GM21723 (cell line): Measurements from ENCODE around the gene RUNX2.

Experiments used
- ATAC-seq: cut with Tn5 transposase; IDR thresholded peaks from one replicate; pipeline ENCODE4 v1.9.1; 2021; ENCODE audit warnings: mild to moderate bottlenecking, moderate library complexity; ENCODE audit not compliant: unreplicated experiment

The RUNX2 gene

DNA sequence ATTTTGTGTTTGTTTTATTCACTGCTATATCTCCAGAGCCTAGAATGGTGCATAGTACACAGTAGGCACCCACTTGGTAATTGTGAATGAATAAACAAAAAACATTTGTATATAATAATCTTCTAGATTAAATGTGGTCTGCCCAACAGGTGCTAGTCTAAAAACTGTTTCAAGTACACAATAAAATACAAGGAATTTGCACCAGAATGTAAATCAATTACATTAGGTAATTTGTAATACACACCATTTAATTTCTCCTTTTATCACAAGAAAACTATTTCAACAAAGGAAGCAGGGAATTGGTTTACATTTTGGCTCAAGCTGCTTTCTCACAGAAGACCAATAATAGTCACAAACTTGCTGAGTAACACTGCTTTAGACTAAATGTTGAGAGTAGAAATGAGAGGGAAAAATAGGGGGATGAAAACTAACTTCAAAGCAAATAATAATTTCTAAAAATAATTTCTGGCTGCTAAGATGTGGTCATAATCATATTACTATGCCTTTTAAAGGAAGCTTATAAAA is 22.1 kb downstream of the RUNX2 start:
- no peak for ATAC-seq

DNA sequence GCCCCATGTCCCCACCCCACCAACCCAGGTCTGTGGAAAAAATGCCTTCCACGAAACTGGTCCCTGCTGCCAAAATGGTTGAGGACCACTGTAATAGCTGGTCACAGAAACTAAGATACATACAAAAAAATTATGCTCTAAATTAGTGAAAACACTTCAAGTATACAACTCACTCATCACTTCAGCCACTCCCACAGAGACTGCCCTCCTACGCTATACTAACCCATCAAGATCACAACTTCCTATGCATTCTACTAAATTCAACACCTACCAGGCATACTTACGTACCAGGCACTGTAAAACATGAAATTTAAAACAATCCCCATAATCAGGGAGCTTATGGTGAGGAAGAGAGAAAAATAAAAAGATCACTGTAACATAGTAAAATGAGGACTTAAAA is 22.9 kb downstream of the RUNX2 start:
- no peak for ATAC-seq

DNA sequence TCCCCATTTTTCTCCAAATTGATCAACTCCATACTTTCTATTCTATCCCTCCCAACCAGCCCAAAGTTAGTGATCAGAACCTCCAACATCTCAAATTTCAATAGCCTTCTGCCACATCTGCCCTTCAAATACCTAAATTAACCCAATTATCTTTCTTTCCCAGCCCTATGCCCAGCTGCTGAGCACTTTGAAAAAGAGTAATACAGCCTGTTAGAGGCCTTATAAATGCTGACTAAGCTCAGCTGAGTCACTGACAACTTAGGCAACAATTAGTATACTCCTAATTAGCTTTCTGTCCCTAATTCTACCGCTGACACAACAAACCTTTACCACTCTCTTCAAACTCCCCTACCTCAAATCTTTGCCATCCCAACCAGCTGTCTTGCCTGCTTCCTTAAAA is 23.5 kb downstream of the RUNX2 start:
- no peak for ATAC-seq

DNA sequence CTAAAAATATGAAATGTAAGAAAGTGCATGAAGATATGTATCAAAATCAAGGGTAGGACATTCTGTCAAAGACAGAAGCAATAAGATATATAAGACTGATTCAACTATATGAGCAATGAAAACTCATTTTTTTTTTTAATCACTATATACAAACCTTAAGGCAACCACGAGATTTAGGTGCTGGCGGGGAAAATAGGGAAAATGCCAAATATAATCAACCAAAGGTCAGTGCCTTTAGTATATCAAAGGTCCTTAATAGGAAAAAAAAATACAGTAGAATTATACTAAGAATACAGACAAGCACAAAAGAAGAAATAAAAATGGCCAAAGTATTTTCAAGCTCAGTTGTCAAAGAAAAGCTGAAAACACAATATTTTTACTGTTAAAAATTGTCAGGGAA is 25.5 kb downstream of the RUNX2 start:
- ATAC-seq, result no peak

- ATAC-seq, result no peak
Measured at GRCh38 chr6:45364466-45364865, 36.3 kb downstream of the RUNX2 start.

DNA sequence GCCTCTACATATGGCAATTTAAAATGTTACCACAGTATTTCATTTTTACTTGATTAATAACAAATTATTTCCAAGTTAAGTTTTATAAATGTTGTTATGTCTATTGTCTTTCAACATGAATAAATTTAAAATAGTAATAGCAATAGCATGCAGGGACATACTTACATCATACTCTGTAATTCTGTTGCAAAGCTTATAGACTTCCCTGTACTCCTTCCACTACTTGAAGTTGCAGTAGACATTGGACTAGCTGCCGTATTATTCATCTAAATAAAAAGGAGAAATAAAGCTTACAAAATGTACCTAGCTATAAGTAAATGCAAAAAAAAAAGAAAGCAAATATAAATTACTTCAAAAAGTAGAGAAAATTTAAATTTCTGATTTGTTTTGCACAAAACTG is 36.9 kb downstream of the RUNX2 start:
- ATAC-seq, result no peak

DNA sequence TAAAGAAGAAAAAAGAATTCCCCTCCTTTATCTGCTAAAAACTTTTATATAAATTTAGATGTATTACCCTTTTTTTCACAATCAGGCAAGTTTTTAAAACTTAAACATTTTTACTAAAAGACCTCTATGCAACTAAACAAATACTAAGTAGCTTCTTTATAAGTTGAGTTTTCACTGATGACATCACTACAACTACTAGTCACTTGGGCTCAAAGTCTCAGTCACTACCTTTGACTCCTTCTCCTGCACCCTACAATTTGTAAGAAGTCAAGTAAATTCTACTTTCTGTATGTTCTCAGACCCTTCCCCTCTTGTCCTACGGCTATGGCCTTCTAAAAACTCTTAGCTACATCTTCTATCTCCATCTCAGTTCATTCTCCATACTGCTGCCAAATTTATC is 38.4 kb downstream of the RUNX2 start:
- no peak for ATAC-seq

DNA sequence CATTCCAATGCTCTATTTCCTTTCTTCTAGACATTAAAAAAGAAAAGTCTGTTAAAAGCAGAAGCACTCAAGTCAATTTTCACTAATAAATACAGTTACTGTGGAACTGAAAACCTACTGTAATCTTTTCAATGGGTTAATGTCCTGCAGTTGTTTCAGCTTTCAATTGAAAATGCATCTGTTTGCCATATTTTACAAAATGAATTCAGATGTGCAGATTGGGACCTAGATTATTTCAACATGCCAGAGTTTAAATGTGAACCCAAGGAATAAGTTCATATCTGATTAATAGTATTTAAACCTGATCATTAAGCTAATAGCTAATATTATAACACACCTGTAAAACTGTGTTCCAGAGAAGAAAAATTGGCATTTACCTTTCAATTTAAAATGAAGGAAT is 39.9 kb downstream of the RUNX2 start:
- no peak for ATAC-seq

DNA sequence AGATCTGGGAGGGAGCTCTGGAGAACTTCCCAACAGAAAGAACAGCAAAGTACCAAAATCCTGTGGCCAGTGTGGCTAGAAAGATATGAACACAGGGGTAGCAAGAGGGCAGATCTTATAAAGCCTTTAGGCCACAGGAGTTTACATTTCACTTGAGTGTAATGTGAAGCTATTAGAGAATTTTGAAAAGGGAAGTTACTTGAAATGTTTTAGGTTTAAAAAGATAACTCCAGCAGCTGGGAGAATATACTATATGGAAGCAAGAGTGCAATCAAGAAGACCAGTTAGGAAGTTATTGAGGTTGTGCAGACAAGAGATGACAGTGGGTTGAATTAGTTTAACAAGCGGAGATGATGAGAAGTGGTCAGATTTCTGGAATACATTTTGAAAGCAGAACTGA is 41.7 kb downstream of the RUNX2 start:
- ATAC-seq, result no peak

- no peak for ATAC-seq
Measured at GRCh38 chr6:45371924-45372573, 43.9 kb downstream of the RUNX2 start.

GRCh38 chr6:45375449-45375848 is 47.3 kb downstream of the RUNX2 start:
- no peak for ATAC-seq

DNA sequence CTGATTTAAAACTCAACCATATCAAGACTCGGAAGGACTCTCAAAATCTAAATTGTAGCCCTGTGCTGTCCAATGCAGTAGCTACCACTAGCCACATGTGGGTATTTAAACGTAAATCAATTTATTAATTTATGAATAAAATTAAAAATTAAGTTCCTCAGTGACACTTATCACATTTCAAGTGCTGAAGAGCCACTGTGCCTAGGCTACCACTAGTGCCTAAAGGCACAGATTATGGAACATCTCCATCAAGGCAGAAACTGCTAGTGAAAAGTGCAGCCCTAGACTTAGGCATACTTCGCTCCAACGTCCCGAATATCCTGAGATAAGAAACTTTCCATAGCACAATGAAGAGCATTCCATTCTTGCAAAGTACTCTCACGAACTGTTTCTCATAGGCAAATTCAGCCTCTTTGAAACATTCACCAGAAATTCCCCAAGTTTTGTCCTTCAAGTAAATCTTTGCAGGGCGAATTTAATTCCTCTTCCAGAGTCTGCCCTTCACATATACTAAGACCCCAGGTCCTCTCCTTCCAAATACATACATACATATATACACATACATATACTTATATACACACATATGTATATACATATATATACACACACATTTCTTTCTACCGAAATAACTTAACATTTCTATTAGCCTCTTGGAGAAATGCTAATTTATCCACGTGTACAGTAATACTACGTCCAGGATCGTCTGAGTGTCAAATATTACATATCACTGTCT is 48.3 kb downstream of the RUNX2 start:
- no peak for ATAC-seq

DNA sequence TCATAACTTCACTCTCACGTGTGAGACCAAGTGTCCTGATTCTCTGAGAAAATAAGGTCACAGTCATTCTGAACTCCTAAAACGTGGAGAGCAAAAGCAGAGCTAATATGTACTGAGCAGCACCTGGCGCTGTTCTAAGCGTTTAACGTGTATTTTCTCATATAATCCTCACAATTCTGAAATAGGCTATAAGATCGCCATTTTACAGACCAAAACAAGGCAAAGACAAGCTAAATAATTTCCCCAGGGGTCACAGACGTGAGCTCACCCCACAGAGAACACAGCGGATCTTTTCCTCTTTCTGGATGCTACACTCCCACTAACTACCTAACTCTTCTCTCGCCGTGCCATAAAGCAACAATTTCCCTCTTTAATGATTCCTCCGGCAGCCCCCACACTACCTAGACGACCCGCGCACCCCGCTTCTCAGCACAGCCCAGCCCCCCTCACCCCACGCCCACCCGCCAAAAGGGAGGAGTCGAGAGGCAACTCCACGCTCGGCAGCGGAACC is 49.0 kb downstream of the RUNX2 start:
- ATAC-seq, result peak; percentile 9

DNA sequence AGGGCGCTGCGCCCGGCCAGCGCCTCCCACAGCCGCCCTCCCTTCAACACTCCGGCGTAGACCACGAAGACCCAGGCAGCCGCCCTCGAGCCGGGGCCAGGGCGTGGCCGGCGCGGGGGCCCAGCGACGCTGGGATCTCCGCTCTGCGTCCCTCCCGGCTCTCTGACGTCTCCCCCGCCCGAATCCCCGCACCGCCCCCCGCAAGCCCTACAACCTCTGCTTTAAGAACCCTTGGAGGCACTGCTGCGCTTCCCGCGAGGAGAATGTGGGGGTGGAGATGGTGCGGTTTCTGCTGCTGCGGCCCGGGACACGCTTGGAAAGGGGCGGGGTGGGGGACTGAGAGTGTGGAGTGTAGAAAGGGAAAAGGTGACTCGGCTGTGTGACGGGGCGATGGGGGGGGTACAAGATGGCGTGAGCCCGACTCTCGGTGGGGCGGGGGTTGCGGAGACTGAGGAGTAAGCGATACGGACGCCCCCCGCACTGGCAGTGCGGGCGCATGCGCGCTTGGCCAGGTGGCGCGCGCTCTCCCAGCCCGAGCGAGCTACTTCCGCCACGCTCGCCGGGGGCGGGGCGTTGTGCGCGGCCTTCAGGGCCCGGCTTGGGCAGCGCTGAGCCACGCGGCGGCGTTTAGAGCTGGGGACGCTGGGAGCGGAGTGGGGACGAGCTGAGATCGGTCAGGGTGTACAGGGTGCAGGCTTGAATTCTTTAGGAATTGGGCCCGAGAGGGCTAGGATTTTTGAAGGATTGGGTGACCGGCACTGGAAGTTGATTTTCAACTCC is 49.6 kb downstream of the RUNX2 start, which contains the start of gene SUPT3H:
TSS of gene SUPT3H (minus strand) at position 381 of the 780 bp plus-strand sequence.
- ATAC-seq, result peak; percentile 94

DNA sequence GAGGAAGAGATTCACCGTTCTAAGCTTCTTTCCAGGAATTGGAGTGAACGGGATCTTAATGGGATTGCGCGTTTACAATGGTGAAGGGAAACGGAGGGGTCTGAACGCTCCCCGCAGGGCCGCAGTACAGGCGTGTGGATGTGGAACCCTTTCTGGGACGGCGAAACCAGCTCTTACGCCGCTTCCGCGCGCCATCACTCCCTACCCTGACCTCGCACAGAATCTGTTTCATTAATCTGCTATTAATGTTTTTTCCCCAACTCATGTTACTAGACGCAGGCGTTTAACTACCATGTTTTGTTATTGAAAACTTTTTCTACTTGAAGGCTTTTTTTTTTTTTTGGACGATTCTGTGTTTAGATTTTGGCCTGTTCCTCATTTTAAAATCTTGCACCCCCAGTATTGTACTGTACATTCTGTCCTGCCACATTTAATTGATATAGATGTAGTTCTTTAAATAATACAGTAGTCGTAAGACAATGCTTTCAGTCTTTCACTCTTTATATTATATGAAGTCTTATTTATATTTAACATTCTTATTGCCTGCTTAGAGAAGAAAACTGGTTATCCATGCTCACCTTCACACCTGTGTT is 50.3 kb downstream of the RUNX2 start:
- ATAC-seq, result peak; percentile 44

GRCh38 chr6:45382391-45382790 is 54.3 kb downstream of the RUNX2 start:
- ATAC-seq, result no peak

GRCh38 chr6:45386501-45386900 is 58.4 kb downstream of the RUNX2 start:
- ATAC-seq, result no peak

- no peak for ATAC-seq
Measured at GRCh38 chr6:45387236-45387635, 59.1 kb downstream of the RUNX2 start.

DNA sequence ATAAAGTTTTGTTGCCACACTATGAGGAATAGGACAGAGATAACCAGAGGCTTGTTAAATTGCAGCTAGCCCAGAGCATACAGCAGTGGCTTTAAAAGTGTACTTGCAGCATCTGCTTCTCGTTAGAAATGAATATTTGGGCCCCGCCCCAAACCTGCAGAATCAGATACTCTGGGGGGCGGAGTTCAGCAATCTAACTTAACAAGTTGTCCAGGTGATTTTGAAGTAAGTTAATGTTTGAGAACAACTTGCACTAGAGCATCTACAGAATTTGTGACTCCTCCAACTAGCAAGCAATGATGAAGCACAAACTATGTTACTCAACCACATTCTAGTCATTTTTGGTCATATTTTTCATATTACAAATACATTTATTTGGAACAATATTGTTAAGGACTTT is 60.2 kb downstream of the RUNX2 start:
- no peak for ATAC-seq

DNA sequence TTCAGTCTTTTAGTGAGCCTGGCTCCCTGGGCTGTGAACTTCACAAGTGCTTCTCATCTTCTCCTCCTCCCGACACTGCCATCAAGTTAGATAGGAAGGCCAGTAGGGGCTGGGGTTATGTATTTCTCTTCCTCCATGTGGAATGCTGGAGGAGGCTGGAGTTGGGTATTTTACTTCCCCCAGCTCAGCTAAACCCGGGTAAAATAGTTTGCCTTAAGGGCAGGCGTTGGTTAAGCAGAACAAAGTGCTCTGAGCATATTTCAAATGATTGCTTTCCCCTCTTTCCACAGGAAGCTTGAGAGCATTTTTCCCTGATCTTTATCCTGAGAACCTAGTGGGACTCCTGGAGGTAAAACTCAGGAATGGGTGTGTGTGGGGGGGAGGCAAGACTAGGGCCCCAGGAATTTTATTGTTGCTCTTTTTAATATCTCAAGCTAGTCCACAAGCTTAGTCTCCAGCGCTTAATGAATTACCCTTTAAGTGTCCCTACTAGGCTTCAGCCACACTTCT is 66.5 kb downstream of the RUNX2 start:
- no peak for ATAC-seq
